ENCODE results near the gene VTI1A. TPM values are rescaled to one million over a fixed set of nuclear protein-coding genes. Genes with fewer than 3 reads are reported as not detected.

The VTI1A gene
- total and polyA plus RNA-seq, 9 of the 15 experiments (the other 6 are each of a cell fraction or from before 2014, with no cell fraction given) = 9.3 to 21.4 (median 16.0) TPM

DNA sequence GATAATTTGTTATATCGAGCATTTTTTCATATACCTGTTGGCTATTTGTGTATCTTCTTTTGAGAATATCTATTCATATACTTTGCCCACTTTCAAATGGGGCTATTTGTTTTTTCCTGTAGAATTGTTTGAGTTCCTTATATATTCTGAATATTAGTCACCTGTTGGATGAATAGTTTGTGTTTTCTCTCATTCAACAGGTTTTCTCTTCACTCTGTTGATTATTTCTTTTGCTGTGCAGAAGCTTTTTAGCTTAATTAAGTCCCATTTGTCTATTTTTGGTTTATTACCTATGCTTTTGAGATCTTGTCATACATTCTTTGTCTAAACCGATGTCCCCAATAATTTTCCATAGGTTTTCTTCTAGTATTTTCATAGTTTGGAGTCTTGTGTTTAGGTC is 65.3 kb downstream of the VTI1A start:
- BruUV-seq (replicated peaks) = no TSS peak
- no peaks in the 10 kb centered on the region for H3K79me2 ChIP-seq (ENCODE audit: control insufficient read depth, insufficient read depth, low read length)
- POLR2A ChIA-PET = no interaction called here
- H4K20me1 ChIP-seq (replicated peaks; ENCODE audit: control insufficient read depth, insufficient read depth, low read length) = no peaks in the 10 kb centered on the region
- H3K9me1 ChIP-seq (ENCODE audit: control insufficient read depth, insufficient read depth, low read length) = no peaks in the 10 kb centered on the region
- H2AFZ ChIP-seq (ENCODE audit: low read depth, low read length) = no peak overlapping the region
- ATAC-seq = no peak
- no peaks in the 10 kb centered on the region for H3K27me3 ChIP-seq (ENCODE audit: control insufficient read depth in 2 of 2, insufficient read depth in 2 of 2, low read length in 2 of 2)
- H3K9me3 ChIP-seq (replicated peaks; ENCODE audit: control insufficient read depth, insufficient read depth, low read depth, low read length) = no peaks in the 10 kb centered on the region
- intact Hi-C loops (cut with micrococcal nuclease) (no loop called here), in situ Hi-C loops (cut with MboI) (no loop called here)
- no peaks in the 10 kb centered on the region for H3K4me1 ChIP-seq (replicated peaks in 1 of 2; ENCODE audit: control insufficient read depth in 2 of 2, insufficient read depth in 2 of 2, low read length in 2 of 2)
- no peak for FAIRE-seq
- H3K4me2 ChIP-seq (ENCODE audit: insufficient read depth, low read length) = no peak overlapping the region
- no peak for DNase-seq (ENCODE audit: extremely low read depth in 1 of 4, low spot score in 3 of 4)
- H3K36me3 ChIP-seq (ENCODE audit: control insufficient read depth, insufficient read depth, low read length) = no peaks in the 10 kb centered on the region
- no peak overlapping the region for H3K27ac ChIP-seq (ENCODE audit: extremely low read depth, low read depth, low read length)
- TF ChIP-seq, protein P1, sequence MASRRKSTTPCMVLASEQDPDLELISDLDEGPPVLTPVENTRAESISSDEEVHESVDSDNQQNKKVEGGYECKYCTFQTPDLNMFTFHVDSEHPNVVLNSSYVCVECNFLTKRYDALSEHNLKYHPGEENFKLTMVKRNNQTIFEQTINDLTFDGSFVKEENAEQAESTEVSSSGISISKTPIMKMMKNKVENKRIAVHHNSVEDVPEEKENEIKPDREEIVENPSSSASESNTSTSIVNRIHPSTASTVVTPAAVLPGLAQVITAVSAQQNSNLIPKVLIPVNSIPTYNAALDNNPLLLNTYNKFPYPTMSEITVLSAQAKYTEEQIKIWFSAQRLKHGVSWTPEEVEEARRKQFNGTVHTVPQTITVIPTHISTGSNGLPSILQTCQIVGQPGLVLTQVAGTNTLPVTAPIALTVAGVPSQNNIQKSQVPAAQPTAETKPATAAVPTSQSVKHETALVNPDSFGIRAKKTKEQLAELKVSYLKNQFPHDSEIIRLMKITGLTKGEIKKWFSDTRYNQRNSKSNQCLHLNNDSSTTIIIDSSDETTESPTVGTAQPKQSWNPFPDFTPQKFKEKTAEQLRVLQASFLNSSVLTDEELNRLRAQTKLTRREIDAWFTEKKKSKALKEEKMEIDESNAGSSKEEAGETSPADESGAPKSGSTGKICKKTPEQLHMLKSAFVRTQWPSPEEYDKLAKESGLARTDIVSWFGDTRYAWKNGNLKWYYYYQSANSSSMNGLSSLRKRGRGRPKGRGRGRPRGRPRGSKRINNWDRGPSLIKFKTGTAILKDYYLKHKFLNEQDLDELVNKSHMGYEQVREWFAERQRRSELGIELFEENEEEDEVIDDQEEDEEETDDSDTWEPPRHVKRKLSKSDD (conservative IDR thresholded peaks at IDR 0.05; ENCODE audit: low read length) = no peak
- TF ChIP-seq JUNB (CRISPR knock-in tag; conservative IDR thresholded peaks at IDR 0.05) (no peak), ZNF316 (IDR thresholded peaks at IDR 0.05) (no peak), RBM25 (IDR thresholded peaks at IDR 0.05; ENCODE audit: low read depth, low read length, severe bottlenecking) (no peak), NR1H2 (CRISPR knock-in tag; IDR thresholded peaks at IDR 0.05) (no peak), ZNF3 (CRISPR knock-in tag; IDR thresholded peaks at IDR 0.05) (no peak), SETDB1 (IDR thresholded peaks at IDR 0.05; ENCODE audit: low read length) (no peak), HNRNPK (IDR thresholded peaks at IDR 0.05; ENCODE audit: low read depth, low read length, poor library complexity, severe bottlenecking) (no peak), ZSCAN29 (IDR thresholded peaks at IDR 0.05) (no peak), BRF1 (IDR thresholded peaks at IDR 0.05; ENCODE audit: borderline replicate concordance, extremely low read depth, insufficient read length) (no peak), NFYB (IDR thresholded peaks at IDR 0.05; ENCODE audit: extremely low read depth, insufficient read length) (no peak)
- TF ChIP-seq, protein P2, sequence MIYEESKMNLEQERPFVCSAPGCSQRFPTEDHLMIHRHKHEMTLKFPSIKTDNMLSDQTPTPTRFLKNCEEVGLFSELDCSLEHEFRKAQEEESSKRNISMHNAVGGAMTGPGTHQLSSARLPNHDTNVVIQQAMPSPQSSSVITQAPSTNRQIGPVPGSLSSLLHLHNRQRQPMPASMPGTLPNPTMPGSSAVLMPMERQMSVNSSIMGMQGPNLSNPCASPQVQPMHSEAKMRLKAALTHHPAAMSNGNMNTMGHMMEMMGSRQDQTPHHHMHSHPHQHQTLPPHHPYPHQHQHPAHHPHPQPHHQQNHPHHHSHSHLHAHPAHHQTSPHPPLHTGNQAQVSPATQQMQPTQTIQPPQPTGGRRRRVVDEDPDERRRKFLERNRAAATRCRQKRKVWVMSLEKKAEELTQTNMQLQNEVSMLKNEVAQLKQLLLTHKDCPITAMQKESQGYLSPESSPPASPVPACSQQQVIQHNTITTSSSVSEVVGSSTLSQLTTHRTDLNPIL (CRISPR knock-in tag; IDR thresholded peaks at IDR 0.05) = no peak
- 38% methylated on average over 2 of the region's 2 CpGs for WGBS (ENCODE audit: insufficient coverage, low coverage, missing lambda C conversion rate)
- H3K9ac ChIP-seq (ENCODE audit: insufficient read depth in 1 of 2, low read depth in 2 of 2, low read length in 2 of 2) = no peak overlapping the region
- CTCF ChIA-PET (ENCODE audit: low intra/inter-chr PET ratio) = no interaction called here
- H3K4me3 ChIP-seq = no peak overlapping the region

All from K562 (cell line).